Left hindlimb (tissue), 1 donor: ENCODE measurements around the gene CTNNA3.

ENCODE experiments used
- DNase-seq: peaks from one replicate; pipeline ENCODE4 v3.0.0-alpha.2; 2018

The CTNNA3 gene

GRCh38 chr10:67306588-67307205, 389.3 kb downstream of the CTNNA3 start:
- DNase-seq: no peak

- DNase-seq: no peak
These were observed 393.3 kb downstream of the CTNNA3 start for GRCh38 chr10:67302701-67303100.

- no peak for DNase-seq
These were observed 396.2 kb downstream of the CTNNA3 start for GRCh38 chr10:67299761-67300160.

GRCh38 chr10:67297637-67298181, 398.3 kb downstream of the CTNNA3 start:
- no peak for DNase-seq

GRCh38 chr10:67296926-67297325, 399.1 kb downstream of the CTNNA3 start:
- DNase-seq: no peak

GRCh38 chr10:67288688-67289410, 407.1 kb downstream of the CTNNA3 start:
- no peak for DNase-seq

- DNase-seq: no peak
These were observed 411.4 kb downstream of the CTNNA3 start for GRCh38 chr10:67284589-67284988.

- DNase-seq: no peak
These were observed 413.1 kb downstream of the CTNNA3 start for GRCh38 chr10:67282871-67283270.

GRCh38 chr10:67280405-67280804, 415.6 kb downstream of the CTNNA3 start:
- no peak for DNase-seq

GRCh38 chr10:67277402-67277801, 418.6 kb downstream of the CTNNA3 start:
- no peak for DNase-seq

GRCh38 chr10:67269828-67270227, 426.2 kb downstream of the CTNNA3 start:
- DNase-seq: no peak

GRCh38 chr10:67268146-67268545, 427.8 kb downstream of the CTNNA3 start:
- DNase-seq: no peak

- DNase-seq: no peak
These were observed 433.3 kb downstream of the CTNNA3 start for GRCh38 chr10:67262675-67263074.

GRCh38 chr10:67261300-67261797, 434.6 kb downstream of the CTNNA3 start:
- DNase-seq: no peak

- DNase-seq: no peak
These were observed 436.6 kb downstream of the CTNNA3 start for GRCh38 chr10:67259319-67259929.

GRCh38 chr10:67257427-67258144, 438.4 kb downstream of the CTNNA3 start:
- no peak for DNase-seq

- DNase-seq: no peak
These were observed 439.0 kb downstream of the CTNNA3 start for GRCh38 chr10:67257018-67257417.

- DNase-seq: no peak
These were observed 445.3 kb downstream of the CTNNA3 start for GRCh38 chr10:67250686-67251085.

- no peak for DNase-seq
These were observed 449.9 kb downstream of the CTNNA3 start for GRCh38 chr10:67246066-67246555.

- DNase-seq: no peak
These were observed 453.5 kb downstream of the CTNNA3 start for GRCh38 chr10:67242528-67242927.

- no peak for DNase-seq
These were observed 454.5 kb downstream of the CTNNA3 start for GRCh38 chr10:67241451-67241850.

GRCh38 chr10:67239864-67240497, 456.0 kb downstream of the CTNNA3 start:
- DNase-seq: no peak
